ENCODE data around the gene PSMD9.

Gene PSMD9

DNA sequence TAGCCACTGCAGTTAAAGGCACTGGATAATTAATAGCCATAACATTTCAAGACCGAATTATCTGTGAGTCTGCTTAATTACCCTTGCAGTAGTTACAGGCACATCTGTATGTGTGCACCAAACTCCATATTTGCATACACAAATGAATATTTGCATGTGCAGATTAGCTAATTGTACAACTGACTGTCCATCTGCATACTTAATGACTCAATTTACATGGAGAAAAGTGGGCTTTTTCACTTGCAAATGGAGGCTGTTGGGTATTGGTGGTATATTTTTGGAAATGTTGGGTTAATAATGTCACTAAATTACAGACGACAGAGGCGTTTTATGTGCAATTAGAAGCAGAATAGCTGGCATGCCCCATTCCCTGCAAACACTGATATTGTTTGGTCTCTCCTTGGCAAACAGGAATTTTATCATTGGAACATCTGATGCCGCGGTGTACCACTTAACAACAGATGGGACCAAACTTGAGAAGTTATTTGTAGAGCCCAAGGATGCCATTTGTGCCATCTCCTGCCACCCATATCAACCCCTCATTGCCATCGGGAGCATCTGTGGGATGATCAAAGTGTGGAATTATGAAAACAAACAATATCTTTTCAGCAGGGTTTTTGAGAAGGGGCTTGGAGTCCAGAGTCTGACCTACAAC, 69.4 kb downstream of the PSMD9 start:
- DNase-seq: no peak

GRCh38 chr12:121958541-121959240, 70.1 kb downstream of the PSMD9 start:
- no peak for DNase-seq

DNA sequence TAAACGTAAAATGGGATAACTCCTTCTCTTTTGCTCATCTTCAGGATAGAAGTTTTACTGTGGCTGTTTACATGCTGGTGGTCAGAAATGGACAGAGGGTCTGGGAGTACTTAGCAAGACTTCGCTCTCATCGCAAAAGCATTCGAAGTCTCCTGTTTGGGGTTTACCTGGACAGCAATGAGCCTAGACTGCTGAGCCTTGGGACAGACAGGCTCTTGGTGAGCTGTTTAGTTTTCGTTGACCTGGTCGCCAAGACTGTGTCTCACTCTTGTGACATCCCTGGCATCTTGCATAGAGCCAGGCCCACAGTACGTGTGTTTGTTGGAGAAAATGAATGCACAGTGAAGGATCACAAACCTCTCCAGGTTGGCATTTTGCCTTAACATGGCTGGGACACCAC, 72.0 kb downstream of the PSMD9 start:
- DNase-seq: no peak

DNA sequence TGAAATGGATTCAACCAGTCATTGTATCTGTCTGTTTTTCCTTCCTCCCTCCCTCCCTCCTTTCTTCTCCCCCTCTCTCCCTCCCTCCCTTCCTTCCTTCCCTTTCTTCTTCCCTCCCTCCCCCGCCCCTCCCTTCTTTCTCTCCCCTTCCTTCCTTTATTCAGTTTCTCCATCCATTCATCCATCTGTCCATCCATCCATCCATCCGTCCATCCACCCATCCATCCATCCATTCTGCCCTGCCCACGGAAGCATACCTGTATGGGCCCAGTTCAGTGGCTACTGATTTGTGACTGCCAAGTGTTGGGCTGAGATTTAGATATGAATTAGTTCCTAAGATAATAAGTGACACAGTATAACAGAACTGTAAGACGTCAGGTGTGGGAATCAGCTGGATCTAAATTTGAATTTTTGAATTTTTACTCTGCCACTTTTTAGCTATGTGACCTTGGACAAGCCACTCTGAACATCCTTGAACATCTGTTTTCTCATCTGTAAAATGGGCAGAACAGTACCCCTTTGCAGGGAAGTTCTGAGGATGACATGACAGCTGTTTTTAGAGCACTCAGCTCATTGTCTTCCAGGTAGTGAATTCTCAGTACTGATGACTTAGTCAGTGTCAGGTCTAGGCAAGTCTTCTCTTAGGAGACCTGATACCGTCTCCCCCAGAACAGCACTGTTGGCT, 72.7 kb downstream of the PSMD9 start:
- no peak for DNase-seq

GRCh38 chr12:121963341-121964018, 74.9 kb downstream of the PSMD9 start:
- no peak for DNase-seq

DNA sequence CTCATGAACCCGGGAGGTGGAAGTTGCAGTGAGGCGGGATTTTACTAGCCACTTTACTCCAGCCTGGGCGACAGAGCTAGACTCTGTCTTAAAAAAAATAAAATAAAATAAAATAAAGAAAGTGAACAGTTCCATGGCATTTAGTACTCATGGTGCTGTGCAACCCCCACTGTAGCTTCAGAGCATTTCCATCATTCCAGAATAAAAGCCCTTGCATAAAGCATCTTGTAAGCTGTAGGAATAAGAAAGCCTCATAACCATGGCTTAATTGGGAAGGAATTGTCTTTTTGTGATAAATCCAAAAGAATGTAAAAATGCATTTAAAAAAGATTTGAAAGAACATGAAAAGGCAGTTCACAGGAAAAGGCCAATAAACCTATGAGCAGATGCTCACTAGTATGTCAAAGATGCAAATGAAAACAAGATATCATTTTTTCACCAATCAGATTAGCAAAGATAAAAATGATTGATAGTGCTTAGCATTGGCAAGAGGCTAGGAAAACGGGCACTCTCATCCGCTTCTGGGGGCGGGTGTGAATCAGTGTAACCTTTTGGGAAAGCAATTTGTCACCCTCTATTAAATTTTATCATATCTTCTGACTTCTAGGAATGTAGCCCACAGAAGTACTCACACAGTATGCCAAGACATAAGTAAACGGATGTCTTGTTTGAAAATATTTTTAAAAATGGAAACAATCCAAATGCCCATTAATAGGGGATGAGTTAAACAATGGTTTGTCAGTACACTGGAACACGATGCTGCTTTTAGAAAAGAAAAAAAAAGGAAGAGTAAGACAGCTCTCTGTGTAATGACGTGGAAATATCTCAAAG, 76.4 kb downstream of the PSMD9 start:
- DNase-seq: no peak

DNA sequence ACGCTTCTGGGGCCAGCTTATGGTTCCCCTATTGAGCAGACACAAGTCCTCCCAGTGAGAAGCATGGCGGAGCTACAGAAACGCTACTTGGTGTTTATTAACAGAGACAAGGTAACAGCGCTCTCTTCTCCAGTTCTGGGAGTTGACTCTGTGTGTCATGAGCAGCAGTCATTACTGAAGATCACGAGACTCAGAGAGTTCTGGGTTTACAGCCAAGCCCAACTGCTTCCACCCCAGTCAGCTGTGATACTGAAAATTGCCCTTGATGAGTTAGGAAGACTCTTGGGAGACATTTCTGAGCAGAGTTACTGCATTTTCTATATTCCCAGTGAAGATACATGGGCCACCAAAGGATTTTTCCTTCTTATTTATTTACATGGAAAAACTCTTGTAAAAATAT, 78.4 kb downstream of the PSMD9 start:
- DNase-seq: no peak
